Right lobe of liver (tissue), 4 donors: ENCODE measurements around the gene AKAP13.

Source experiments
- POLR2A ChIP-seq: fragments of 450-650 bp; IDR thresholded peaks from one replicate; pipeline ENCODE4 v1.6.1; 2017; ENCODE audit warnings: antibody characterized with exemption, mild to moderate bottlenecking
- TF ChIP-seq, protein P1 (sequence below), 4 donors: fragments of 200-600 bp in 3 of 4; fragments of 450-650 bp in 1 of 4; IDR thresholded peaks; one replicate each; pipeline versions ENCODE4 v1.5.1 to v1.8.0; 2016 to 2022; ENCODE audit warnings: antibody characterized with exemption in 4 of 4, mild to moderate bottlenecking in 2 of 4
- donor health status: DM: no; HTN: no; CAD: no.
- donor health status: DM: no; HTN: no; CAD: no.
- donor health status: DM: no; HTN: yes; CAD: no.

DNA sequence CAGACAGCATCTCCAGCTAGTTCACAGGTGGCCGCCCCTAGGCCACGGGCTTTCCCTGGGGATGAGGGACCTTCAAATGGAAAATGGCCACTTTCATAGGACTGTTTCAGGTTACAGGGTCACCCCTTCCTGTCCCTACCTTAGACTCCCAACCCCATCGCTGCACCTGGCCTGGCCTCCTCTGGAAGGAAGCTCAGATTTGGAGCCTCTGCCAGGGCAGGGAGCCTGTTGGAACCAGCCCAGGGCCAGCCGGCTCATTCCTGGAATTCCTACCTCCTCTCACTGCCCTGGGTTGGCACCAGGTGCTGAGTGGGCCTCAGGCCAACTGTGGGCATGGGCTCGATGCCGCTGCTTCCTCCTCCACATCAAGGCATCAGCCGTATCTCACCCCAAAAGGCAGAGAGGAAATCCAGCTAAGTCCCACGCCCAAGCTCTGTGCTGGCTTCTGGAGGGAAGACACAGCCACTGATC is 372.1 kb downstream of the AKAP13 start:
- TF ChIP-seq, protein P1, sequence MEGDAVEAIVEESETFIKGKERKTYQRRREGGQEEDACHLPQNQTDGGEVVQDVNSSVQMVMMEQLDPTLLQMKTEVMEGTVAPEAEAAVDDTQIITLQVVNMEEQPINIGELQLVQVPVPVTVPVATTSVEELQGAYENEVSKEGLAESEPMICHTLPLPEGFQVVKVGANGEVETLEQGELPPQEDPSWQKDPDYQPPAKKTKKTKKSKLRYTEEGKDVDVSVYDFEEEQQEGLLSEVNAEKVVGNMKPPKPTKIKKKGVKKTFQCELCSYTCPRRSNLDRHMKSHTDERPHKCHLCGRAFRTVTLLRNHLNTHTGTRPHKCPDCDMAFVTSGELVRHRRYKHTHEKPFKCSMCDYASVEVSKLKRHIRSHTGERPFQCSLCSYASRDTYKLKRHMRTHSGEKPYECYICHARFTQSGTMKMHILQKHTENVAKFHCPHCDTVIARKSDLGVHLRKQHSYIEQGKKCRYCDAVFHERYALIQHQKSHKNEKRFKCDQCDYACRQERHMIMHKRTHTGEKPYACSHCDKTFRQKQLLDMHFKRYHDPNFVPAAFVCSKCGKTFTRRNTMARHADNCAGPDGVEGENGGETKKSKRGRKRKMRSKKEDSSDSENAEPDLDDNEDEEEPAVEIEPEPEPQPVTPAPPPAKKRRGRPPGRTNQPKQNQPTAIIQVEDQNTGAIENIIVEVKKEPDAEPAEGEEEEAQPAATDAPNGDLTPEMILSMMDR (IDR thresholded peaks at IDR 0.05) = no peak
- no peak for TF ChIP-seq POLR2A
